GM12874 (cell line): ENCODE results near the gene OR11H1.
"Not testable (repeated sequence)": the region's sequence is repeated elsewhere in the genome, so short reads cannot be mapped to it uniquely, and the experiment has no call there.

Experiments
- TF ChIP-seq, protein P1 (sequence below): IDR thresholded peaks from 2 replicates; pipeline ENCODE4 v1.5.1; 2011; ENCODE audit warnings: low read depth, mild to moderate bottlenecking, control low read depth, low read length, moderate library complexity; ENCODE audit not compliant: insufficient read depth

The OR11H1 gene, protein sequence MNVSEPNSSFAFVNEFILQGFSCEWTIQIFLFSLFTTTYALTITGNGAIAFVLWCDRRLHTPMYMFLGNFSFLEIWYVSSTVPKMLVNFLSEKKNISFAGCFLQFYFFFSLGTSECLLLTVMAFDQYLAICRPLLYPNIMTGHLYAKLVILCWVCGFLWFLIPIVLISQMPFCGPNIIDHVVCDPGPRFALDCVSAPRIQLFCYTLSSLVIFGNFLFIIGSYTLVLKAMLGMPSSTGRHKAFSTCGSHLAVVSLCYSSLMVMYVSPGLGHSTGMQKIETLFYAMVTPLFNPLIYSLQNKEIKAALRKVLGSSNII

DNA sequence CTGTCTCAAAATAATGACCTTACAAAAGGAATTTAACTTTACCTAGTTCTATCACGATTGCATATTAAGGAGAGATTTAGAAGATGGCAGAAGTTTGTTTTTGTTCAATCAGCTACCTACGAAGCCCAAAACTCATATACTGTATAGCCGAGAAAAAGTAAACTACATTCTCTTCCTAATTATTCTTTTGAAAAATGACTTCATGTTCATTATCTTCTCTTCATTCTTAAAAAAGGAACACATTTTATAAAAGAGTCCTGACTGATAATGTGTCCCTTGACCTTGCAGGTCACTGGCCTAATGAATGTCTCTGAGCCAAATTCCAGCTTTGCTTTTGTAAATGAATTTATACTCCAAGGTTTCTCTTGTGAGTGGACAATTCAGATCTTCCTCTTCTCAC lies at the start of gene OR11H1:
OR11H1 (plus strand) TSS at position 301 of the 400 bp plus-strand sequence; CDS start at position 301, 0 bp downstream.
- TF ChIP-seq, protein P1, sequence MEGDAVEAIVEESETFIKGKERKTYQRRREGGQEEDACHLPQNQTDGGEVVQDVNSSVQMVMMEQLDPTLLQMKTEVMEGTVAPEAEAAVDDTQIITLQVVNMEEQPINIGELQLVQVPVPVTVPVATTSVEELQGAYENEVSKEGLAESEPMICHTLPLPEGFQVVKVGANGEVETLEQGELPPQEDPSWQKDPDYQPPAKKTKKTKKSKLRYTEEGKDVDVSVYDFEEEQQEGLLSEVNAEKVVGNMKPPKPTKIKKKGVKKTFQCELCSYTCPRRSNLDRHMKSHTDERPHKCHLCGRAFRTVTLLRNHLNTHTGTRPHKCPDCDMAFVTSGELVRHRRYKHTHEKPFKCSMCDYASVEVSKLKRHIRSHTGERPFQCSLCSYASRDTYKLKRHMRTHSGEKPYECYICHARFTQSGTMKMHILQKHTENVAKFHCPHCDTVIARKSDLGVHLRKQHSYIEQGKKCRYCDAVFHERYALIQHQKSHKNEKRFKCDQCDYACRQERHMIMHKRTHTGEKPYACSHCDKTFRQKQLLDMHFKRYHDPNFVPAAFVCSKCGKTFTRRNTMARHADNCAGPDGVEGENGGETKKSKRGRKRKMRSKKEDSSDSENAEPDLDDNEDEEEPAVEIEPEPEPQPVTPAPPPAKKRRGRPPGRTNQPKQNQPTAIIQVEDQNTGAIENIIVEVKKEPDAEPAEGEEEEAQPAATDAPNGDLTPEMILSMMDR, result not testable (repeated sequence)
